ENCODE measurements around the gene LIN52.

Gene LIN52

DNA sequence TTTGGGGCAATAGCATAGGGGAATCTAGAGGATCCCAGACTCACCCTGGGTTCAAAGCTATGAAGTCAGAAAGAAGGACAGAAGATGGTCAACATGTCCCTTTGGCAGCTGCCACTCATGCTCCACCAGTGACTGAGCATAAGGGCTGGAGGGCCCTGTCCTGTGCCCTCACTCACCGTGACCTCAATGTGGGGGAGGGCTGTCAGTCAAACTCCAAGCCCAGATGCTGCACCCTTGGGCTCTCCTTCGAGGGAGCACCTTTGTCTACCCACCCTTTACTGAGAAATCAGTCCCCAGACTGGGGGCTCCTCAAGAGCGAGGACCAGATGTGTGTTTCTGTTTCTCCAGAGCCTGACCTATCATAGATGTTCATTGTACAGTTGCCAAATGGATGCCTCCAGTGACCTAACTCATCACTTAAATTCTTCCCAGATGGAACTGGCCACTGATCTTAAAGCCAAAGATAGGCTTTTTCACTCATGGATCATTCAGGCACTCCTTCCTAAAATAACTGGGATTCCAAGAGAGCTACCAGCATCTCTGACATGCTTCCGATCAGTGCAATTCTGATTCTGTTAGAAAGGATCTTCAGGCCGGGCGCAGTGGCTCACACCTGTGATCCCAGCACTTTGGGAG, 127.3 kb downstream of the LIN52 start:
- no peak for TF ChIP-seq JUND (IDR thresholded peaks at IDR 0.05; ENCODE audit: low read depth)
- DNase-seq (ENCODE audit: low read depth in 1 of 2, low spot score in 1 of 2) = no peak
- in situ Hi-C loops (cut with HindIII; ENCODE audit: low pct_unique_long_range_greater_than_20kb, low sequenced_read_pairs) = no loop called here

DNA sequence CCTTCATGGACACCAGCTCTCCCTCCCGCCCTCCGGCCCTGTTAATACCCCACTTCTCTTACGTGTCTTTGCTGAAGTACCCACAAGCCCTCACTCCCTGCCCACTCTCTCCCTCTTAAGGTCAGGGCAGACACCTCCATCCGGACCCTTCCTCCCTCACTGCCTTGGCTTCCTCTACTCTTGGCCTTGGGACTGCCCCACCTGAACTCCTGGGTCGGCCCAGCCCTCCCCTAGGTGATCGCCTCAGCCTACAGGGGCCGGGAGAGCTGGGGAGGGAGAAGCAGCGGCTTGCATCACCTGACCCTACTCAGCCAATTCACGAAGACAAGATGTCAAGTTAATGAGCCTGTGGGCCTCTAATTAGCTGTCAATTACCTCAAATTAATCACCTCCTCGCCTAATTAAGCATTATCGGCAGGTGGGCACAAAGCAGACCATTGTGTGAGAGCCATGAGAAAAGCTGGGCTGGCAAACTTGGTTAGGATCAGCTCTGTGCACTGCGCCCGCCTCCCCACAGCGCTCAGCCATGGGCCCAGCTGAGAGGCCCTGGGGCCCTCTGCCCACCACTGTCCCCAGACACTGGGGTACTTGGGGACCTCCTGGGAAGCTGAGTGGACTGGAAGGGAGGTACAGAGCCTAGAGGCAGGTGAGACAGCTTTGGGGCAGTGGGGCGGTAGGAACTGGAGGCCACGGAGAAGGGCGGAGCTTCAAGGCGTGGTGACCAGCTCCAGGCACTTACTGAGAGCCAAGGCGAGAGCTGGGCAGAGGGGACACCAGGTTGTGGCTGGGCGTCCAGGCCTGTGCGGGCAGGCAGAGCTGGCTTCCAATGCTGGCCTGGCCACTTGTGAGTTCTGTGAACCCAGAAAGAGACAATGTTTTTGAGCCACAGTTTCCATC, 129.4 kb downstream of the LIN52 start:
- no peak for TF ChIP-seq JUND (IDR thresholded peaks at IDR 0.05; ENCODE audit: low read depth)
- no peak for DNase-seq (ENCODE audit: low read depth in 1 of 2, low spot score in 1 of 2)
- in situ Hi-C loops (cut with HindIII; ENCODE audit: low pct_unique_long_range_greater_than_20kb, low sequenced_read_pairs) = no loop called here

DNA sequence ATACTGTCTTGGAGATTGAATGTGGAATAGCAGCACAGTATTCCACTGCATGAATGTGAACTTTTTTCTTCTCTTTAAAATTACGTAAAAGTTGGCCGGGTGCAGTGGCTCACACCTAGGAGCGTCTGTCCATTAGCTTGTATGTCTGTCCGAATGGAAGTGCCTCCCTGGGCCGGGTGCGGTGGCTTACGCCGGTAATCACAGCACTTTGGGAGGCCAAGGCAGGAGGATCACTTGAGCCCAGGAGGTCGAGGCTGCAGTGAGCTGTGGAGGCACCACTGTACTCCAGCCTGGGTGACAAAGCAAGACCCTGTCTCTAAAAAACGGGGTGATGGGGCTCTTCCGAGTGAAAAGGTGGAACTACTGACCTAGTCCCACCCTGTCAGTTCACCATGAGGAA, 131.9 kb downstream of the LIN52 start:
- no peak for TF ChIP-seq JUND (IDR thresholded peaks at IDR 0.05; ENCODE audit: low read depth)
- in situ Hi-C loops (cut with HindIII; ENCODE audit: low pct_unique_long_range_greater_than_20kb, low sequenced_read_pairs) = no loop called here
- no peak for DNase-seq (ENCODE audit: low read depth in 1 of 2, low spot score in 1 of 2)

DNA sequence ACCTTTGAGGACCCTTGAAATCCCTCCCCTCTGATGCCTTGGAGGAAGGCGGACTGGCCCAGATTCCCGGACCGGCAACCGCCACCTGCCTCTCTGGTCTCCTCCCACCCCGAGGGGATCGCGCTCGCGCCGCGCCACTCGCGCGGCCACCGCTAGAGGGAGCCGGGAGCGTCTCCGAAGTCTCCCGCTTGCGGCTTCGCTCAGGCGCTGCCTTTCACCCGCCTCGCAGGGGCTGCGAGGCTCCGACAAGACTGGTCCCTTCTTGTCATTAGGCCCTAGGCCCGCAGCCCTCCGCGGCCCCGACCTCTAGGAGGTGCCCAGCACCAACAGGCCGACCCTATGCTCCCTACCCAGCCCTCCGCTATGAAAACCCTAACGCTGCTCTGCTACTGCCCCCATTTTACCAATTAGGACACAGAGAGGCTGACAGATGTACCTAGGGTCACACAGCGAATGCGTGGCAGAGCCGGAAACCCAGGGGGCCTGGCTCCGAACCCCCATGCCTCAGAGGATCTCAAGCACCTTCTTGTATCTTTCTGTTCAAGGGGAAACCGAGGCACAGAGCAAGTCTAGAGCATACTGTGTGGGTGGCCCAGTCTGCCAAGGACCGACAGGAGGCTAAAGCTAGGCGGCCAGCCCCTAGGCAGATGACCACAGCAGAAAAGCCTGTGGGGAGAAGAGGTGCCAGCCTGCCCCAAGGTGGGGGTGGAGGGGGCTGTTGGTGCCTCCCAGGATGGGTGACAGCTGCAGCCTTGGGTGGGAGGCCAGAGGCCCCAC, 133.1 kb downstream of the LIN52 start:
- TF ChIP-seq JUND (IDR thresholded peaks at IDR 0.05; ENCODE audit: low read depth) = no peak
- in situ Hi-C loops (cut with HindIII; ENCODE audit: low pct_unique_long_range_greater_than_20kb, low sequenced_read_pairs) = no loop called here
- DNase-seq (ENCODE audit: low read depth in 1 of 2, low spot score in 1 of 2) = peak; percentile 84 to 94

DNA sequence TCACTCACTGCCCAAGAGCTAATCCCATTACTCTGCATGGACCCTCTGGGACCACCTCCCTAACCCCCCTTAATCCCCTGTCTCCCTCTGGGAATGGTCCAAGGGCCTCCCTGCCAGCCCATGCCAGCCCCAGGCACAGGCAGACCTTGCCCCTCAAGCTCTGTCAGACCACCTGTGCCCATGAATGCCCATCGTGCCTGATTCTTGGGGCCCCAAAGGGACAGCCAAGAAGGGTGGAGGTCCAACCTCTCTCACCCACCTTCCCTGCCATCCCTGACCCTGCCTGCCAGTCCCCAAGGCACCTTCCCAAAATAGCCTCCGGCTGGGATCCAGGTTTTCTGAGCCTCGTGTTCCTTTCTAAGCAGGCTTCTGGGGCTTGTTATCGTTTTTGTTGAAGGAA, 133.7 kb downstream of the LIN52 start:
- DNase-seq (ENCODE audit: low read depth in 1 of 2, low spot score in 1 of 2) = no peak
- in situ Hi-C loops (cut with HindIII; ENCODE audit: low pct_unique_long_range_greater_than_20kb, low sequenced_read_pairs) = no loop called here
- no peak for TF ChIP-seq JUND (IDR thresholded peaks at IDR 0.05; ENCODE audit: low read depth)

GRCh38 chr14:74219277-74220205, 134.8 kb downstream of the LIN52 start:
- DNase-seq (ENCODE audit: low read depth in 1 of 2, low spot score in 1 of 2) = no peak
- in situ Hi-C loops (cut with HindIII; ENCODE audit: low pct_unique_long_range_greater_than_20kb, low sequenced_read_pairs) = no loop called here

DNA sequence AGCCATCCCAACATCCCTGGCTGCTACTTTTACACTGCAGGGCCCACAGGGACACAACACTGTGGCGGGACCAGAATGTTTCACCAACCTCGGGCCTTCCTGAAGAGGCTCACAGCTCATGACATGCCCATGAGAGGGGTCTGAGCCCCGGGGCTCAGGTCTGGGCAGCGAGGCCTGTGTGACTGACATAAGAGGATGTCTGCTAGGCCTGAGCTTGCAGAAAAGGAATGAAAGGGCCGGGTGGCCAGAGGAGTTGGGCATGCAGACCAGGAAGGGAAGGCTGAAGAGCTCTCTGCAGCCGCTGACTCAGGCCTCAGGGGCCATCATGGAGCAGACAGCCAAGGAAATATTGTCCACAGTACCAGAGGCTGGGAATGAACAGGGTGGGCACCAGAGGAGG, 136.2 kb downstream of the LIN52 start:
- in situ Hi-C loops (cut with HindIII; ENCODE audit: low pct_unique_long_range_greater_than_20kb, low sequenced_read_pairs) = no loop called here
- no peak for DNase-seq (ENCODE audit: low read depth in 1 of 2, low spot score in 1 of 2)
- TF ChIP-seq JUND (IDR thresholded peaks at IDR 0.05; ENCODE audit: low read depth) = no peak

More at GRCh38 chr14:74219277-74220205, 134.8 kb downstream of the LIN52 start:
- TF ChIP-seq JUND (IDR thresholded peaks at IDR 0.05; ENCODE audit: low read depth) = no peak

DNA sequence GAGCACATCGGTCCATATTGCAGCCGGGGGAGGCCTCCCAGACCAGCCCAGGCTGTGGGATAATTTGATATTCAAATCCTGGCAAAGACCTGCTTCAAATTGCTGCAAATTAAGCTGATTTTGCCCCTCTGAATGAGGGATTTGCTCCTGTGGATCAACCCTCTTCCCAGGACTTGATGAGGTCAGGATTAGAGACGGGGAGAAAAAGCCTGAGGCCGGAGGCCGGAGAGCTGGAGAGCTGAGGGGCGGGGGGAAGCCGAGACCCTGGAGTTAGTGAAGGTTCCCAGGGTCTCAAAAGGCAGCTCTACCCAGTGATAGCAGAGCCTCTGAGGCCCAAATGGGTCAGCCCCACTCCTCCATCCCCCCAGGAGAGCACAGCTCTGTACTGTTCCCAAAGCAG, 137.0 kb downstream of the LIN52 start:
- TF ChIP-seq JUND (IDR thresholded peaks at IDR 0.05; ENCODE audit: low read depth) = no peak
- no peak for DNase-seq (ENCODE audit: low read depth in 1 of 2, low spot score in 1 of 2)
- in situ Hi-C loops (cut with HindIII; ENCODE audit: low pct_unique_long_range_greater_than_20kb, low sequenced_read_pairs) = no loop called here

- TF ChIP-seq JUND (IDR thresholded peaks at IDR 0.05; ENCODE audit: low read depth) = no peak
- no peak for DNase-seq (ENCODE audit: low read depth in 1 of 2, low spot score in 1 of 2)
- in situ Hi-C loops (cut with HindIII; ENCODE audit: low pct_unique_long_range_greater_than_20kb, low sequenced_read_pairs) = no loop called here
Observed at GRCh38 chr14:74223016-74223415, 138.3 kb downstream of the LIN52 start.

DNA sequence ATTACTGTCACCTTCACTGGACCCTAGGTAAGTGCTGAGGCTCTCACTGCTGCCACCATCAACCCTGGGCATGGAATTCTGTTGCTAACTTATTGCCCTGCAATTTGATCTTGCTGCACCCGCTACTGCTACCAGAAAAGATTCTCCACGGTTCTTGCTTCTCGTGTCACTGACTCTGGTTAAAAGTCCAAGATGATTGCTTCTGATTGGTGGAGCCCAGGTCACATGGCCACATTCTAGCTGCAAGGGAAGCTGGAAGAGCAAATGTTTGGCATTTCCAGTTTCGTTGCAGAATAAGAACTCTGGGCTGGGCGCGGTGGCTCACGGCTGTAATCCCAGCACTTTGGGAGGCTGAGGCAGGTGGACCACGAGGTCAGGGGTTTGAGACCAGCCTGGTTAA, 147.0 kb downstream of the LIN52 start:
- in situ Hi-C loops (cut with HindIII; ENCODE audit: low pct_unique_long_range_greater_than_20kb, low sequenced_read_pairs) = no loop called here
- TF ChIP-seq JUND (IDR thresholded peaks at IDR 0.05; ENCODE audit: low read depth) = no peak
- no peak for DNase-seq (ENCODE audit: low read depth in 1 of 2, low spot score in 1 of 2)

- TF ChIP-seq JUND (IDR thresholded peaks at IDR 0.05; ENCODE audit: low read depth) = no peak
Observed at GRCh38 chr14:74235017-74235416, 150.3 kb downstream of the LIN52 start.

GRCh38 chr14:74237441-74237840, 152.7 kb downstream of the LIN52 start:
- DNase-seq (ENCODE audit: low read depth in 1 of 2, low spot score in 1 of 2) = no peak
- no peak for TF ChIP-seq JUND (IDR thresholded peaks at IDR 0.05; ENCODE audit: low read depth)
- in situ Hi-C loops (cut with HindIII; ENCODE audit: low pct_unique_long_range_greater_than_20kb, low sequenced_read_pairs) = no loop called here

More at GRCh38 chr14:74235017-74235416, 150.3 kb downstream of the LIN52 start:
- DNase-seq (ENCODE audit: low read depth in 1 of 2, low spot score in 1 of 2) = no peak
- in situ Hi-C loops (cut with HindIII; ENCODE audit: low pct_unique_long_range_greater_than_20kb, low sequenced_read_pairs) = no loop called here
